GM19324 (cell line): ENCODE results near the gene B3GAT1.

Experiments used
- ATAC-seq: cut with Tn5 transposase; IDR thresholded peaks from one replicate; pipeline ENCODE4 v1.9.1; 2021; ENCODE audit warnings: mild to moderate bottlenecking, moderate library complexity; ENCODE audit not compliant: unreplicated experiment, low FRiP score

Gene B3GAT1

GRCh38 chr11:134374891-134375550, 37.0 kb downstream of the B3GAT1 start:
- no peak for ATAC-seq

GRCh38 chr11:134374171-134374570, 37.9 kb downstream of the B3GAT1 start:
- no peak for ATAC-seq

- ATAC-seq: no peak
Observed at GRCh38 chr11:134373591-134374052, 38.4 kb downstream of the B3GAT1 start.

- ATAC-seq: no peak
Observed at GRCh38 chr11:134372961-134373360, 39.1 kb downstream of the B3GAT1 start.

- ATAC-seq: no peak
Observed at GRCh38 chr11:134372536-134372935, 39.5 kb downstream of the B3GAT1 start.

- no peak for ATAC-seq
Observed at GRCh38 chr11:134371436-134372185, 40.4 kb downstream of the B3GAT1 start.

- no peak for ATAC-seq
Observed at GRCh38 chr11:134370526-134371435, 41.3 kb downstream of the B3GAT1 start.

GRCh38 chr11:134369656-134370525, 42.2 kb downstream of the B3GAT1 start:
- ATAC-seq: no peak

GRCh38 chr11:134367781-134368180, 44.3 kb downstream of the B3GAT1 start:
- no peak for ATAC-seq

GRCh38 chr11:134366254-134366653, 45.8 kb downstream of the B3GAT1 start:
- no peak for ATAC-seq

- ATAC-seq: no peak
Observed at GRCh38 chr11:134365011-134365925, 46.8 kb downstream of the B3GAT1 start.

GRCh38 chr11:134364261-134364660, 47.8 kb downstream of the B3GAT1 start:
- no peak for ATAC-seq

- no peak for ATAC-seq
Observed at GRCh38 chr11:134363592-134363991, 48.5 kb downstream of the B3GAT1 start.

GRCh38 chr11:134363161-134363560, 48.9 kb downstream of the B3GAT1 start:
- no peak for ATAC-seq

GRCh38 chr11:134362192-134362901, 49.7 kb downstream of the B3GAT1 start:
- no peak for ATAC-seq

- no peak for ATAC-seq
Observed at GRCh38 chr11:134361661-134362060, 50.4 kb downstream of the B3GAT1 start.

- ATAC-seq: peak; percentile 52
Observed at GRCh38 chr11:134360050-134360835, 51.8 kb downstream of the B3GAT1 start.

GRCh38 chr11:134359646-134360045, 52.4 kb downstream of the B3GAT1 start:
- ATAC-seq: no peak
